ENCODE results near the gene WSB2. TPM values are rescaled to one million over a fixed set of nuclear protein-coding genes. Genes with fewer than 3 reads are reported as not detected.

Gene WSB2
- total and polyA plus RNA-seq, 10 of the 15 experiments (the other 5 are each of a cell fraction or from before 2014, with no cell fraction given), result 18.3 to 82.6 (median 43.7) TPM

GRCh38 chr12:118016424-118017264 is 44.3 kb downstream of the WSB2 start, which contains the start of gene RFC5 (continued):
- no peak for TF ChIP-seq ATF2 (IDR thresholded peaks at IDR 0.05; ENCODE audit: low read length)
- no peak; the same call in 1 of the 2 replicates for TF ChIP-seq LARP7 (IDR thresholded peaks at IDR 0.05)
- TF ChIP-seq BRCA1 (IDR thresholded peaks at IDR 0.05; ENCODE audit: low read depth, low read length), result peak; percentile 96
- TF ChIP-seq KLF5 (IDR thresholded peaks at IDR 0.05; ENCODE audit: partially characterized antibody), result no peak
- peak; percentile 87 for TF ChIP-seq MEF2B (IDR thresholded peaks at IDR 0.05; ENCODE audit: partially characterized antibody, poor library complexity, severe bottlenecking)
- TF ChIP-seq SIX5 (IDR thresholded peaks at IDR 0.05; ENCODE audit: low read depth, low read length, severe bottlenecking), result no peak
- no peak for TF ChIP-seq ZNF274 (IDR thresholded peaks at IDR 0.05; ENCODE audit: insufficient read depth, insufficient read length)
- 0 out of 2 replicates have a peak, but pooled peaks have one; percentile 10 for TF ChIP-seq ZNF384 (IDR thresholded peaks at IDR 0.05; ENCODE audit: borderline replicate concordance, low read depth, low read length)
- 0 out of 2 replicates have a peak, but pooled peaks have one; percentile 62 for TF ChIP-seq HDGF (IDR thresholded peaks at IDR 0.05)
- TF ChIP-seq EGR1 (IDR thresholded peaks at IDR 0.05; ENCODE audit: borderline replicate concordance in 1 of 2, low read depth in 2 of 2, low read length in 2 of 2), result 0 out of 3 replicates have a peak, but pooled peaks of 1 of the 2 experiments have one; percentile 38
- no peak for TF ChIP-seq HDAC2 (IDR thresholded peaks at IDR 0.05)
- TF ChIP-seq PAX5 (IDR thresholded peaks at IDR 0.05; ENCODE audit: borderline replicate concordance, low read depth, low read length), result no peak; the same call in 1 of the 2 replicates
- peak; percentile 85 for TF ChIP-seq ZBTB40 (IDR thresholded peaks at IDR 0.05; ENCODE audit: borderline replicate concordance)
- TF ChIP-seq TCF12 (IDR thresholded peaks at IDR 0.05; ENCODE audit: low read depth, low read length), result 0 out of 2 replicates have a peak, but pooled peaks have one; percentile 7
- TF ChIP-seq PBX3 (IDR thresholded peaks at IDR 0.05; ENCODE audit: insufficient replicate concordance, low read depth, low read length), result no peak
- no peak for TF ChIP-seq BCL11A (IDR thresholded peaks at IDR 0.05; ENCODE audit: low read depth, low read length)
- 0 out of 2 replicates have a peak, but pooled peaks have one; percentile 22 for TF ChIP-seq IRF4 (IDR thresholded peaks at IDR 0.05; ENCODE audit: low read depth, low read length)
- TF ChIP-seq ELK1 (IDR thresholded peaks at IDR 0.05; ENCODE audit: low read depth, low read length), result peak; percentile 25; the same call in 1 of the 2 replicates
- TF ChIP-seq E2F4 (IDR thresholded peaks at IDR 0.05; ENCODE audit: low read depth, low read length), result peak; percentile 87
- peak; percentile 99 for TF ChIP-seq NR2F1 (conservative IDR thresholded peaks at IDR 0.05)
- TF ChIP-seq NFXL1 (IDR thresholded peaks at IDR 0.05; ENCODE audit: borderline replicate concordance), result no peak
